Vagina (tissue), 2 donors: Measurements from ENCODE around the gene MAPK7.

Experiments
- POLR2A ChIP-seq, 2 donors: fragments of 450-650 bp; IDR thresholded peaks; one replicate each; pipeline ENCODE4 v1.6.1; 2017; ENCODE audit warnings: antibody characterized with exemption in 2 of 2, mild to moderate bottlenecking in 2 of 2, moderate library complexity in 2 of 2
- POLR2AphosphoS5 ChIP-seq, 2 donors: sonication (generic); formaldehyde crosslinking; IDR thresholded peaks; one replicate each; pipeline ENCODE4 v1.9.0; 2017; ENCODE audit warnings: antibody characterized with exemption in 2 of 2, mild to moderate bottlenecking in 2 of 2, low read depth in 1 of 2; ENCODE audit not compliant: insufficient read depth in 1 of 2
- TF ChIP-seq, protein P1 (sequence below), 3 experiments: fragments of 450-650 bp in 2 of 3; fragments of 200-600 bp in 1 of 3; sonication (generic) in 1 of 3; IDR thresholded peaks; one replicate each; pipeline ENCODE4 v1.5.1; 2017 to 2019; ENCODE audit warnings: antibody characterized with exemption in 3 of 3, mild to moderate bottlenecking in 2 of 3, moderate library complexity in 2 of 3

DNA sequence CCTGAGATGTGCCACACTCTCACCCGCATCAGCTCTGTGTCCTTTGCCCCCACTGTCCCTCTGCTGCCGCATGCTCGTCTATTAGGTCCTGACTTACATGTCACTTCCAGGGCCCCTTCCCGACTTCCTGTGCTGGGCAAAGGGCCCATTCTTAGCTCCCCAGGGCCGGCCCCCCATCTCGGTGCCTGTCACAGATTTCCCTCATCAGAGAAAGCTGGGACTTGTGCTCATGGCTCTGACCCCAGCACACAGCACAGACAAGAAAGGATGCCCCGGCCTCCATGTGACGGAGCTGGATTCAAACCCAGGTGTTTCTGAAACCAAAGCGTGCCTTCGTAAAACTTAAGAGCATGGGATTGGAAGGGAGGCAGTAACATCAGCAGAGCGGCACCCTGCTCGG lies 5.9 kb upstream of the MAPK7 start:
- TF ChIP-seq POLR2A (IDR thresholded peaks at IDR 0.05): no peak
- TF ChIP-seq, protein P1, sequence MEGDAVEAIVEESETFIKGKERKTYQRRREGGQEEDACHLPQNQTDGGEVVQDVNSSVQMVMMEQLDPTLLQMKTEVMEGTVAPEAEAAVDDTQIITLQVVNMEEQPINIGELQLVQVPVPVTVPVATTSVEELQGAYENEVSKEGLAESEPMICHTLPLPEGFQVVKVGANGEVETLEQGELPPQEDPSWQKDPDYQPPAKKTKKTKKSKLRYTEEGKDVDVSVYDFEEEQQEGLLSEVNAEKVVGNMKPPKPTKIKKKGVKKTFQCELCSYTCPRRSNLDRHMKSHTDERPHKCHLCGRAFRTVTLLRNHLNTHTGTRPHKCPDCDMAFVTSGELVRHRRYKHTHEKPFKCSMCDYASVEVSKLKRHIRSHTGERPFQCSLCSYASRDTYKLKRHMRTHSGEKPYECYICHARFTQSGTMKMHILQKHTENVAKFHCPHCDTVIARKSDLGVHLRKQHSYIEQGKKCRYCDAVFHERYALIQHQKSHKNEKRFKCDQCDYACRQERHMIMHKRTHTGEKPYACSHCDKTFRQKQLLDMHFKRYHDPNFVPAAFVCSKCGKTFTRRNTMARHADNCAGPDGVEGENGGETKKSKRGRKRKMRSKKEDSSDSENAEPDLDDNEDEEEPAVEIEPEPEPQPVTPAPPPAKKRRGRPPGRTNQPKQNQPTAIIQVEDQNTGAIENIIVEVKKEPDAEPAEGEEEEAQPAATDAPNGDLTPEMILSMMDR (IDR thresholded peaks at IDR 0.05): no peak
- TF ChIP-seq POLR2AphosphoS5 (IDR thresholded peaks at IDR 0.05; ENCODE audit: insufficient read depth in 1 of 2, low read depth in 1 of 2): no peak
